HCT116 (cell line): Measurements from ENCODE around the gene RAB31. TPM values are rescaled to one million over a fixed set of nuclear protein-coding genes. Genes with fewer than 3 reads are reported as not detected.

Experiments
- ATAC-seq: fragments of 200-7000 bp; cut with Tn5 transposase; 2 replicates; pipeline ENCODE4 v1.9.1; 2020; ENCODE audit warnings: mild to moderate bottlenecking, moderate library complexity
- BruUV-seq: library from RNA; stranded (reverse); fragments of 400-500 nt; replicated peaks from 2 replicates; lab custom pipeline; 2021; lab: Mats Ljungman, UMichigan
- CTCF ChIA-PET: fragments of 300-600 bp; sonication (Branson Sonifier 250); formaldehyde crosslinking; loops from one replicate; lab custom pipeline; 2021; ENCODE audit warnings: antibody characterized with exemption; lab: Charles Lee
- POLR2A ChIA-PET: fragments of 300-600, 350-600 bp; sonication (Branson Sonifier 250); formaldehyde crosslinking; loops from one replicate; lab custom pipeline; 2021; ENCODE audit warnings: antibody characterized with exemption; lab: Charles Lee
- RAD21 ChIA-PET, 2 experiments: fragments of 300-600 bp; sonication (Branson Sonifier 250); formaldehyde crosslinking; loops; one replicate each; lab custom pipeline; 2023; ENCODE audit warnings: low total read pairs in 2 of 2; ENCODE audit not compliant: uncharacterized antibody in 2 of 2, unreplicated experiment in 2 of 2, low non-redundant PET in 1 of 2; lab: Charles Lee
- DNase-seq: peaks from one replicate; pipeline ENCODE4 v3.0.0-alpha.2; 2010; ENCODE audit warnings: low read depth, low spot score
- H2AFZ ChIP-seq: fragments of 200-600 bp; shearing (Covaris generic), sonication (generic); 2 replicates; pipeline ENCODE4 v1.6.1; 2017; ENCODE audit warnings: low read depth, mixed run types, mixed read lengths, antibody characterized with exemption, low read length; ENCODE audit not compliant: poor library complexity, severe bottlenecking
- H3K27ac ChIP-seq: 2 replicates; pipeline ENCODE4 v1.5.1; 2012; ENCODE audit warnings: low read depth, low read length
- H3K27me3 ChIP-seq: fragments of 200-600 bp; sonication (generic); 2 replicates; pipeline ENCODE4 v1.6.1; 2016; ENCODE audit warnings: mixed run types, low read length, mixed read lengths; ENCODE audit not compliant: insufficient read depth
- H3K36me3 ChIP-seq, 2 experiments: fragments of 200-500 bp in 1 of 2; fragments of 200-600 bp in 1 of 2; sonication (Bioruptor generic) in 1 of 2; sonication (generic) in 1 of 2; 2 replicates each; pipeline versions ENCODE4 v1.5.1 to v1.6.1; 2014 to 2016; ENCODE audit warnings: low read length in 2 of 2, inconsistent platforms in 1 of 2, mixed read lengths in 1 of 2, mixed run types in 1 of 2; ENCODE audit not compliant: insufficient read depth in 2 of 2, control insufficient read depth in 1 of 2
- H3K4me1 ChIP-seq, 2 experiments: fragments of 200-600 bp in 1 of 2; sonication (generic) in 1 of 2; 2 replicates each; pipeline versions ENCODE4 v1.5.1 to v1.6.1; 2012 to 2017; ENCODE audit warnings: low read length in 2 of 2, inconsistent platforms in 1 of 2, mild to moderate bottlenecking in 1 of 2, mixed read lengths in 1 of 2, mixed run types in 1 of 2, moderate library complexity in 1 of 2; ENCODE audit not compliant: insufficient read depth in 2 of 2, control insufficient read depth in 1 of 2
- H3K4me2 ChIP-seq: fragments of 200-600 bp; sonication (generic); 2 replicates; pipeline ENCODE4 v1.6.1; 2017; ENCODE audit warnings: mixed run types, low read length, mixed read lengths
- H3K4me3 ChIP-seq, 2 experiments: fragments of 200-600 bp in 1 of 2; sonication (generic) in 1 of 2; replicated peaks in 1 of 2; 2 replicates each; pipeline ENCODE4 v1.5.1; 2011 to 2016; ENCODE audit warnings: low read length in 2 of 2, control low read depth in 1 of 2, low read depth in 1 of 2, mild to moderate bottlenecking in 1 of 2, mixed read lengths in 1 of 2, mixed run types in 1 of 2
- H3K79me2 ChIP-seq: fragments of 200-600 bp; sonication (generic); 2 replicates; pipeline ENCODE4 v1.6.1; 2017; ENCODE audit warnings: mild to moderate bottlenecking, mixed run types, low read length, moderate library complexity, mixed read lengths; ENCODE audit not compliant: insufficient read depth
- H3K9ac ChIP-seq: fragments of 200-600 bp; sonication (generic); 2 replicates; pipeline ENCODE4 v1.6.1; 2016; ENCODE audit warnings: low read length, mixed read lengths
- H3K9me2 ChIP-seq: fragments of 200-600 bp; sonication (generic), shearing (Covaris generic); 2 replicates; pipeline ENCODE4 v1.6.1; 2017; ENCODE audit warnings: mixed run types, mild to moderate bottlenecking, moderate library complexity; ENCODE audit not compliant: insufficient read depth
- H3K9me3 ChIP-seq, 2 experiments: fragments of 200-500 bp in 1 of 2; fragments of 200-600 bp in 1 of 2; sonication (Bioruptor generic) in 1 of 2; sonication (generic) in 1 of 2; 2 replicates each; pipeline ENCODE4 v1.6.1; 2014 to 2017; ENCODE audit warnings: low read length in 2 of 2, mixed read lengths in 2 of 2, inconsistent platforms in 1 of 2, low read depth in 1 of 2, mild to moderate bottlenecking in 1 of 2, mixed run types in 1 of 2, moderate library complexity in 1 of 2; ENCODE audit not compliant: control insufficient read depth in 1 of 2, insufficient read depth in 1 of 2
- H4K20me1 ChIP-seq: fragments of 200-600 bp; sonication (generic), shearing (Covaris generic); 2 replicates; pipeline ENCODE4 v1.6.1; 2017; ENCODE audit warnings: mixed run types, mild to moderate bottlenecking, moderate library complexity; ENCODE audit not compliant: insufficient read depth
- CBX3 ChIP-seq: IDR thresholded peaks from 2 replicates; pipeline ENCODE4 v1.6.1; 2012; ENCODE audit warnings: low read depth
- EGR1 ChIP-seq: IDR thresholded peaks from 2 replicates; pipeline ENCODE4 v1.6.1; 2012; ENCODE audit warnings: low read depth
- SIN3A ChIP-seq: IDR thresholded peaks from 2 replicates; pipeline ENCODE4 v1.6.1; 2012; ENCODE audit warnings: low read depth
- SP1 ChIP-seq: IDR thresholded peaks from 2 replicates; pipeline ENCODE4 v1.6.1; 2012; ENCODE audit warnings: low read depth
- TCF7L2 ChIP-seq: IDR thresholded peaks from 2 replicates; pipeline ENCODE4 v1.7.0; 2011; ENCODE audit warnings: borderline replicate concordance, inconsistent platforms; ENCODE audit not compliant: insufficient read depth, insufficient read length; ENCODE audit errors: extremely low read depth
- ZFX ChIP-seq: fragments of 450-650 bp; IDR thresholded peaks from 2 replicates; pipeline ENCODE4 v1.6.1; 2017
- ZNF274 ChIP-seq: fragments of 200-500 bp; sonication (Bioruptor generic); IDR thresholded peaks from 2 replicates; pipeline ENCODE4 v1.6.1; 2014; ENCODE audit warnings: mild to moderate bottlenecking, low read depth, low read length, inconsistent platforms
- intact Hi-C: fragments of 100-400 bp; cut with micrococcal nuclease; formaldehyde crosslinking; loops from 2 replicates; pipeline ENCODE4 v1.10.0; 2022
- total RNA-seq: library from RNA; stranded (reverse); gene quantifications from one replicate; pipeline ENCODE4 v1.2.1, GENCODE V29; 2021; ENCODE audit not compliant: unreplicated experiment
- TF ChIP-seq, protein P1 (sequence below), 3 experiments: fragments of 200-600 bp in 1 of 3; sonication (generic) in 1 of 3; IDR thresholded peaks in 2 of 3; conservative IDR thresholded peaks in 1 of 3; 2 replicates each; pipeline ENCODE4 v1.5.1; 2012 to 2017; ENCODE audit warnings: low read depth in 2 of 3, low read length in 2 of 3, antibody characterized with exemption in 1 of 3, borderline replicate concordance in 1 of 3, control low read depth in 1 of 3, mild to moderate bottlenecking in 1 of 3, mixed read lengths in 1 of 3, mixed run types in 1 of 3, moderate library complexity in 1 of 3; ENCODE audit not compliant: insufficient read depth in 1 of 3
- TF ChIP-seq, protein P2 (sequence below): IDR thresholded peaks from 2 replicates; pipeline ENCODE4 v1.6.1; 2011; ENCODE audit warnings: mild to moderate bottlenecking, low read length, moderate library complexity; ENCODE audit not compliant: insufficient replicate concordance; ENCODE audit errors: extremely low read depth
- TF ChIP-seq, protein P3 (sequence below): IDR thresholded peaks from 2 replicates; pipeline ENCODE4 v1.6.1; 2012; ENCODE audit warnings: low read depth

RAB31 gene
- total RNA-seq, 1 experiment from 2014 or later = 46.9 TPM

DNA sequence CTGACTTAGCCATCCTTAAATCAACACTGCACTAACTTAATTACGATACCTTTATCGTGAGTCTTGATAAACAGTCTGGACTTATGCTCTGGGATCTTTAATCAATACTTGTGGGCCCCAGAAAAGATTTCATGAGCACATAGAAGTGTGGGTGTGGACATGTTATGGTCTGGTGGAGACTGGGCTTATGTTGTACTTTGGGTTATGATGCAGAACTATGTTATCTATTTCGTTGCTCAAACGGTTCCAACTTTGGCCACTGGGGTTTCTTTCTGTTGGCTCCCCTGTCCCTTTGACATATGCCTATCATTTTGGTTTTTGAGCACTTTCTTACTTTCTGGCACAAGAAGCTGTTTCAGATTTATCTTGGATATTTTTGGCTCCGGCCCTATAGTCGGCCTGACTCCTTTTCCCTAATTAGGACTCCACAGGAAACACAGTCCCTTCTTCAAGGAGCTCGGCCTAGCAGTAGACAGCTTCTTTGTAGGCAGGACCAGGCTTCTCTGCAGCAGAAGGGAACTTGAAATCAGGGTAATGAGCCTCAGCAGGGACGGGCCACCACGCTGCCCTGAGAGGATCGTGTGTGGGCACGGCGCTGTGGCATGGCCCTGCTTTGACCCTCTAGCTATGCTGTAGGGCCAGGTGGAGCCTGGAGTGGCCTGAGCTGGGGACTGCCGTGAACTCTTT is 123.1 kb downstream of the RAB31 start:
- Histone ChIP-seq H3K27me3 (no peaks in the 10 kb centered on the region), H3K9me2 (no peaks in the 10 kb centered on the region), H3K4me1 (peaks cover 44 to 55% of the 10 kb centered on the region in 2 experiments), H3K27ac (no peak overlapping the region), H3K9ac (no peak overlapping the region), H3K79me2 (no peaks in the 10 kb centered on the region), H3K4me3 (no peak overlapping the region), H3K4me2 (no peak overlapping the region), H3K9me3 (no peaks in the 10 kb centered on the region), H2AFZ (no peak overlapping the region), H4K20me1 (no peaks in the 10 kb centered on the region), H3K36me3 (no peaks in the 10 kb centered on the region)
- no peak for DNase-seq
- RAD21 ChIA-PET = no interaction called here
- no peak for ATAC-seq
- POLR2A ChIA-PET = no interaction called here
- no TSS peak for BruUV-seq
- intact Hi-C loops = no loop called here
- TF ChIP-seq, protein P1, sequence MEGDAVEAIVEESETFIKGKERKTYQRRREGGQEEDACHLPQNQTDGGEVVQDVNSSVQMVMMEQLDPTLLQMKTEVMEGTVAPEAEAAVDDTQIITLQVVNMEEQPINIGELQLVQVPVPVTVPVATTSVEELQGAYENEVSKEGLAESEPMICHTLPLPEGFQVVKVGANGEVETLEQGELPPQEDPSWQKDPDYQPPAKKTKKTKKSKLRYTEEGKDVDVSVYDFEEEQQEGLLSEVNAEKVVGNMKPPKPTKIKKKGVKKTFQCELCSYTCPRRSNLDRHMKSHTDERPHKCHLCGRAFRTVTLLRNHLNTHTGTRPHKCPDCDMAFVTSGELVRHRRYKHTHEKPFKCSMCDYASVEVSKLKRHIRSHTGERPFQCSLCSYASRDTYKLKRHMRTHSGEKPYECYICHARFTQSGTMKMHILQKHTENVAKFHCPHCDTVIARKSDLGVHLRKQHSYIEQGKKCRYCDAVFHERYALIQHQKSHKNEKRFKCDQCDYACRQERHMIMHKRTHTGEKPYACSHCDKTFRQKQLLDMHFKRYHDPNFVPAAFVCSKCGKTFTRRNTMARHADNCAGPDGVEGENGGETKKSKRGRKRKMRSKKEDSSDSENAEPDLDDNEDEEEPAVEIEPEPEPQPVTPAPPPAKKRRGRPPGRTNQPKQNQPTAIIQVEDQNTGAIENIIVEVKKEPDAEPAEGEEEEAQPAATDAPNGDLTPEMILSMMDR (IDR thresholded peaks at IDR 0.05 in 2 of 3, conservative IDR thresholded peaks at IDR 0.05 in 1 of 3; ENCODE audit: borderline replicate concordance in 1 of 3, insufficient read depth in 1 of 3, low read depth in 2 of 3, low read length in 2 of 3) = peak in 2 of 3 experiments; percentile 20 to 46; a peak in 2 of 6 replicates
- no peak for TF ChIP-seq ZFX
- CTCF ChIA-PET = interaction anchor here (0.7 kb wide), 1 partner anchor 18 kb away, joined by 3 read pairs; no protein-coding TSS in a partner anchor

DNA sequence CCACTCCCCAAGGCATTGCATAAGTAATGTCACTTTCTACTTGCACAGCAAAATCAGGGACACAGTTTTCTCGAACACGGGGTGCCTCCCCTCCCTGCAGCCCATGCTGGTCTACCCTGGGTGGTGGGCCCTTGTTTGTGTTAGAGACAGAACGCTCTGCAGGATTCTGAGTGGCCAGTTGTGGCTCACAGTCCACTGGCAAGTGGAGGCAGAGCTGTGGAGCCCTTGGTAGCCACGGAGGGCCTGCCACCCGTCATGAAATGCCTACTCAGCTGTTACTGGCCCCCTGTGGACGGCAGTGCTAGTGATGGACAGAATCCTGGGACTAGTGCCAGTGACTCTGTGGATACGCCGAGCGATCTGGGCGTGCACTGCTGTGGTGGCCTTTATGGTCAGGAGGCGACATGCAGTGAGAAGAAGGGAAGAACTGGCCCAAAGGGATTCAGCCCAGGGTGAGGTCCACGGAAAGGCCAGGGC is 123.7 kb downstream of the RAB31 start:
- no peaks in the 10 kb centered on the region for H3K79me2 ChIP-seq

More for the DNA sequence above, 123.7 kb downstream of the RAB31 start:
- ChIA-PET POLR2A (no interaction called here), RAD21 (no interaction called here), CTCF (interaction anchor here (0.7 kb wide), 1 partner anchor 19 kb away, joined by 3 read pairs; no protein-coding TSS in a partner anchor)
- Histone ChIP-seq H4K20me1 (no peaks in the 10 kb centered on the region), H3K4me1 (peaks cover 39 to 50% of the 10 kb centered on the region in 2 experiments), H3K9me2 (no peaks in the 10 kb centered on the region), H2AFZ (no peak overlapping the region), H3K9me3 (no peaks in the 10 kb centered on the region), H3K9ac (no peak overlapping the region), H3K27ac (no peak overlapping the region), H3K27me3 (no peaks in the 10 kb centered on the region), H3K4me2 (no peak overlapping the region), H3K4me3 (no peak overlapping the region), H3K36me3 (no peaks in the 10 kb centered on the region)
- DNase-seq (no peak), ATAC-seq (no peak)
- intact Hi-C loops = no loop called here
- BruUV-seq = no TSS peak
- TF ChIP-seq CBX3 (no peak), ZNF274 (no peak), TCF7L2 (no peak), SP1 (no peak), SIN3A (no peak), EGR1 (no peak)
- TF ChIP-seq, protein P2, sequence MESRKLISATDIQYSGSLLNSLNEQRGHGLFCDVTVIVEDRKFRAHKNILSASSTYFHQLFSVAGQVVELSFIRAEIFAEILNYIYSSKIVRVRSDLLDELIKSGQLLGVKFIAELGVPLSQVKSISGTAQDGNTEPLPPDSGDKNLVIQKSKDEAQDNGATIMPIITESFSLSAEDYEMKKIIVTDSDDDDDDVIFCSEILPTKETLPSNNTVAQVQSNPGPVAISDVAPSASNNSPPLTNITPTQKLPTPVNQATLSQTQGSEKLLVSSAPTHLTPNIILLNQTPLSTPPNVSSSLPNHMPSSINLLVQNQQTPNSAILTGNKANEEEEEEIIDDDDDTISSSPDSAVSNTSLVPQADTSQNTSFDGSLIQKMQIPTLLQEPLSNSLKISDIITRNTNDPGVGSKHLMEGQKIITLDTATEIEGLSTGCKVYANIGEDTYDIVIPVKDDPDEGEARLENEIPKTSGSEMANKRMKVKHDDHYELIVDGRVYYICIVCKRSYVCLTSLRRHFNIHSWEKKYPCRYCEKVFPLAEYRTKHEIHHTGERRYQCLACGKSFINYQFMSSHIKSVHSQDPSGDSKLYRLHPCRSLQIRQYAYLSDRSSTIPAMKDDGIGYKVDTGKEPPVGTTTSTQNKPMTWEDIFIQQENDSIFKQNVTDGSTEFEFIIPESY = no peak
- TF ChIP-seq, protein P3, sequence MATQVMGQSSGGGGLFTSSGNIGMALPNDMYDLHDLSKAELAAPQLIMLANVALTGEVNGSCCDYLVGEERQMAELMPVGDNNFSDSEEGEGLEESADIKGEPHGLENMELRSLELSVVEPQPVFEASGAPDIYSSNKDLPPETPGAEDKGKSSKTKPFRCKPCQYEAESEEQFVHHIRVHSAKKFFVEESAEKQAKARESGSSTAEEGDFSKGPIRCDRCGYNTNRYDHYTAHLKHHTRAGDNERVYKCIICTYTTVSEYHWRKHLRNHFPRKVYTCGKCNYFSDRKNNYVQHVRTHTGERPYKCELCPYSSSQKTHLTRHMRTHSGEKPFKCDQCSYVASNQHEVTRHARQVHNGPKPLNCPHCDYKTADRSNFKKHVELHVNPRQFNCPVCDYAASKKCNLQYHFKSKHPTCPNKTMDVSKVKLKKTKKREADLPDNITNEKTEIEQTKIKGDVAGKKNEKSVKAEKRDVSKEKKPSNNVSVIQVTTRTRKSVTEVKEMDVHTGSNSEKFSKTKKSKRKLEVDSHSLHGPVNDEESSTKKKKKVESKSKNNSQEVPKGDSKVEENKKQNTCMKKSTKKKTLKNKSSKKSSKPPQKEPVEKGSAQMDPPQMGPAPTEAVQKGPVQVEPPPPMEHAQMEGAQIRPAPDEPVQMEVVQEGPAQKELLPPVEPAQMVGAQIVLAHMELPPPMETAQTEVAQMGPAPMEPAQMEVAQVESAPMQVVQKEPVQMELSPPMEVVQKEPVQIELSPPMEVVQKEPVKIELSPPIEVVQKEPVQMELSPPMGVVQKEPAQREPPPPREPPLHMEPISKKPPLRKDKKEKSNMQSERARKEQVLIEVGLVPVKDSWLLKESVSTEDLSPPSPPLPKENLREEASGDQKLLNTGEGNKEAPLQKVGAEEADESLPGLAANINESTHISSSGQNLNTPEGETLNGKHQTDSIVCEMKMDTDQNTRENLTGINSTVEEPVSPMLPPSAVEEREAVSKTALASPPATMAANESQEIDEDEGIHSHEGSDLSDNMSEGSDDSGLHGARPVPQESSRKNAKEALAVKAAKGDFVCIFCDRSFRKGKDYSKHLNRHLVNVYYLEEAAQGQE = no peak
